GM12872 (cell line): ENCODE measurements around the gene CATSPER4.

ENCODE experiments used
- CTCF ChIP-seq: IDR thresholded peaks from 3 replicates; pipeline ENCODE4 v1.5.1; 2011; ENCODE audit warnings: low read depth, mild to moderate bottlenecking, low read length, moderate library complexity; ENCODE audit not compliant: insufficient read depth

CATSPER4 gene

GRCh38 chr1:26180010-26180506 is 10.3 kb upstream of the CATSPER4 start:
- no peak for TF ChIP-seq CTCF

- no peak for TF ChIP-seq CTCF
These were observed 8.6 kb upstream of the CATSPER4 start for GRCh38 chr1:26181586-26182382.

- no peak for TF ChIP-seq CTCF
These were observed 8.1 kb upstream of the CATSPER4 start for GRCh38 chr1:26182383-26182696.

- no peak for TF ChIP-seq CTCF
These were observed 6.3 kb upstream of the CATSPER4 start for GRCh38 chr1:26184086-26184485.

- no peak for TF ChIP-seq CTCF
These were observed 5.5 kb upstream of the CATSPER4 start for GRCh38 chr1:26184883-26185282.

- TF ChIP-seq CTCF: no peak
These were observed 2.5 kb upstream of the CATSPER4 start for GRCh38 chr1:26187882-26188281.

- TF ChIP-seq CTCF: no peak
These were observed 1.9 kb upstream of the CATSPER4 start for GRCh38 chr1:26188477-26188876.
